ENCODE data around the gene LRRC3.

The LRRC3 gene

DNA sequence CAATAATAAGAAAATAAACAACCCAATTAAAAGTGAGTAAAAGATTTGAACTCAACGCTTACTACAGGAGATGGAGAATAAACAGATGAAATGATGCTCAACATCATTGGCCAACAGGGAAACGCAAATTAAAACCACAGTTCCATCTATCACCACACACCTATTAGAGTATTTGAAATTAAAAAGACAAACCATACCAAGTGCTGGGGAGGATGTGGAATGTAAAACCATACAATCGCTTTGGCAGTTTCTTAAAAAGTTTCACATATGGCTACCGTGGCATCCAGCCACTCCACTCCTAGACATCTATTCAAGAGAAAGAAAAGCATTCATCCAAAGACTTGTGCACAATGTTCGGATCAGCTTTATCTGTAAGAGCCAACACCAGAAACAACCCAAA is 1.3 kb upstream of the LRRC3 start:
- H3K4me3 ChIP-seq (ENCODE audit: low read depth, low read length): no peak overlapping the region
- TF ChIP-seq, protein P1, sequence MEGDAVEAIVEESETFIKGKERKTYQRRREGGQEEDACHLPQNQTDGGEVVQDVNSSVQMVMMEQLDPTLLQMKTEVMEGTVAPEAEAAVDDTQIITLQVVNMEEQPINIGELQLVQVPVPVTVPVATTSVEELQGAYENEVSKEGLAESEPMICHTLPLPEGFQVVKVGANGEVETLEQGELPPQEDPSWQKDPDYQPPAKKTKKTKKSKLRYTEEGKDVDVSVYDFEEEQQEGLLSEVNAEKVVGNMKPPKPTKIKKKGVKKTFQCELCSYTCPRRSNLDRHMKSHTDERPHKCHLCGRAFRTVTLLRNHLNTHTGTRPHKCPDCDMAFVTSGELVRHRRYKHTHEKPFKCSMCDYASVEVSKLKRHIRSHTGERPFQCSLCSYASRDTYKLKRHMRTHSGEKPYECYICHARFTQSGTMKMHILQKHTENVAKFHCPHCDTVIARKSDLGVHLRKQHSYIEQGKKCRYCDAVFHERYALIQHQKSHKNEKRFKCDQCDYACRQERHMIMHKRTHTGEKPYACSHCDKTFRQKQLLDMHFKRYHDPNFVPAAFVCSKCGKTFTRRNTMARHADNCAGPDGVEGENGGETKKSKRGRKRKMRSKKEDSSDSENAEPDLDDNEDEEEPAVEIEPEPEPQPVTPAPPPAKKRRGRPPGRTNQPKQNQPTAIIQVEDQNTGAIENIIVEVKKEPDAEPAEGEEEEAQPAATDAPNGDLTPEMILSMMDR (IDR thresholded peaks at IDR 0.05; ENCODE audit: borderline replicate concordance, insufficient read depth, low read depth, low read length): no peak

GRCh38 chr21:44455524-44456213 is 359 bp downstream of the LRRC3 start:
- TF ChIP-seq, protein P1 (IDR thresholded peaks at IDR 0.05; ENCODE audit: borderline replicate concordance, insufficient read depth, low read depth, low read length): 0 out of 2 replicates have a peak, but pooled peaks have one; percentile 18
- H3K4me3 ChIP-seq (ENCODE audit: low read depth, low read length): peak overlapping the region; percentile 50

GRCh38 chr21:44456214-44456914 is 1.1 kb downstream of the LRRC3 start:
- H3K4me3 ChIP-seq (ENCODE audit: low read depth, low read length): peak overlapping the region; percentile 50
- TF ChIP-seq, protein P1 (IDR thresholded peaks at IDR 0.05; ENCODE audit: borderline replicate concordance, insufficient read depth, low read depth, low read length): no peak

DNA sequence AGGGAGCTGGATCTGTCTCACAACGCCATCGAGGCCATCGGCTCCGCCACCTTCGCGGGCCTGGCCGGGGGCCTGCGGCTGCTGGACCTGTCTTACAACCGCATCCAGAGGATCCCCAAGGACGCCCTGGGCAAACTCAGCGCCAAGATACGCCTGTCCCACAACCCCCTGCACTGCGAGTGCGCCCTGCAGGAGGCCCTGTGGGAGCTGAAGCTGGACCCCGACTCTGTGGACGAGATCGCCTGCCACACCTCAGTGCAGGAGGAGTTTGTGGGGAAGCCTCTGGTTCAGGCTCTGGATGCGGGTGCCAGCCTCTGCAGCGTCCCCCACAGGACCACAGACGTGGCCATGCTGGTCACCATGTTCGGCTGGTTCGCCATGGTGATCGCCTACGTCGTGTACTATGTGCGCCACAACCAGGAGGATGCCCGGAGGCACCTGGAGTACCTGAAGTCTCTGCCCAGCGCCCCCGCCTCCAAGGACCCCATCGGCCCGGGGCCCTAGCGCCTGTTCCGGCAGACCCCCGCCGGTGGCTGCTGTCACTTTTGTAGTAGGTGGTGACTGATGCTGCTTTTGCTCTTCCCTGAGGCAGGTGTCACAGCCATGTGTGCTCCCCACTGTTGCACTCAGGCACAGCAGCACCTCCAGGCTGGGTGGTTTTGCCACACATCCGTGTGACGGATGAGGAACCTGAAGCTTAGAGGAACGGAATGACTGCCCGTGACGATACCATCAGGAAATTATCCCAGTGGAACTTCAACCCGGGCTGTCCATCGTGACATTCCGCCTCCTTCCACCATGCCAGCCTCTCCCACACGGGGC is 1.8 kb downstream of the LRRC3 start:
- TF ChIP-seq, protein P1 (IDR thresholded peaks at IDR 0.05; ENCODE audit: borderline replicate concordance, insufficient read depth, low read depth, low read length): no peak
- no peak overlapping the region for H3K4me3 ChIP-seq (ENCODE audit: low read depth, low read length)

- no peak overlapping the region for H3K4me3 ChIP-seq (ENCODE audit: low read depth, low read length)
- TF ChIP-seq, protein P1 (IDR thresholded peaks at IDR 0.05; ENCODE audit: borderline replicate concordance, insufficient read depth, low read depth, low read length): no peak
Measured at GRCh38 chr21:44458971-44459711, 3.8 kb downstream of the LRRC3 start.

DNA sequence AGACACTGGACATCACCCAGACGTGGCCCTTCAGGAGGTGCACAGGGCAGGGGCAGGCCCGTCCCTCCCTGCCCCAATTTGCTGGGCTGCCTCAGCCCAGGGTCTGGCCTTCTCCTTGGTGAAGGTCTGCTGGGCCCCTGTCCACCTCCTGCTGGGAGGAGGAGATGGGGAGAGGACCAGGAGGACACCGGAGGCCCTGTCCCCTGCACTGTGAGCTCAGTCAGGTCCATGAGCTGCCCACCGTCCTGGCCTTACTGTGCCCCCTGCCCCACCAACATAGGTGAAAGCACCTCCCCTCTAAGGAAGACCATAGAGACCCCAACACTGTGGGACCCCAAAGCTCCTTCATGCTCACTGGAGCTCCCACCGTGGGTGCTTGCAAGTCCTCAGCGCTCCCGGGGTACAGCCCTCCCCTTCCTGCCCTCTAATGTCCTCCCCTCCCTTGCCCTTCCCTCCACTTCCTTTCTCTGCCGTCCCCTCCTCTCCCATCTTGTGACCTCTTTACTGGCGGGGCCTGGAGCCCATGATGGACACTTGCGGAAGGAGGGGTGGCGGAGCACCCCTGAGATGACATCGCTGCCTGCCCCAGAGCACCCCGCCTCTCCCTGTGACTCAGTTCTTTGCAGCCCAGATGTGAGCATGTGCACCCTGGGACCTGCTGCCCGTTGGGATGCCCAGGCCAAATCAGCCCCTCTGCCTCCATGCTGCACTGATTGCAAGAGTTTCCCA is 4.6 kb downstream of the LRRC3 start:
- no peak overlapping the region for H3K4me3 ChIP-seq (ENCODE audit: low read depth, low read length)
- TF ChIP-seq, protein P1 (IDR thresholded peaks at IDR 0.05; ENCODE audit: borderline replicate concordance, insufficient read depth, low read depth, low read length): no peak
